GM12891 (cell line): Measurements from ENCODE around the gene ANKRD33B.
"Not testable (repeated sequence)": the region's sequence is repeated elsewhere in the genome, so short reads cannot be mapped to it uniquely, and the experiment has no call there.

ENCODE experiments used
- DNase-seq: peaks from one replicate; pipeline ENCODE4 v3.0.0; 2011; ENCODE audit warnings: low spot score; ENCODE audit not compliant: insufficient read length
- FAIRE-seq: peaks from 2 replicates; lab custom pipeline; 2011; peaks lifted over from hg19 to GRCh38; lab: Jason Lieb, UNC
- PAX5 ChIP-seq: IDR thresholded peaks from 2 replicates; pipeline ENCODE4 v1.6.1; 2011; ENCODE audit warnings: low read length, moderate library complexity, mild to moderate bottlenecking; ENCODE audit not compliant: insufficient read depth, severe bottlenecking
- POLR2A ChIP-seq: IDR thresholded peaks from 2 replicates; pipeline ENCODE4 v1.6.1; 2011; ENCODE audit warnings: low read depth, low read length, control low read depth
- POLR2AphosphoS5 ChIP-seq: IDR thresholded peaks from 2 replicates; pipeline ENCODE4 v1.6.1; 2011; ENCODE audit warnings: low read depth, low read length, control low read depth
- POU2F2 ChIP-seq: IDR thresholded peaks from 2 replicates; pipeline ENCODE4 v1.6.1; 2011; ENCODE audit warnings: low read depth, mild to moderate bottlenecking, control low read depth, low read length, moderate library complexity
- SPI1 ChIP-seq: IDR thresholded peaks from 2 replicates; pipeline ENCODE4 v1.6.1; 2011; ENCODE audit warnings: low read depth, low read length, control low read depth
- TAF1 ChIP-seq: IDR thresholded peaks from 2 replicates; pipeline ENCODE4 v1.6.1; 2011; ENCODE audit warnings: low read depth, low read length, control low read depth

Gene ANKRD33B

DNA sequence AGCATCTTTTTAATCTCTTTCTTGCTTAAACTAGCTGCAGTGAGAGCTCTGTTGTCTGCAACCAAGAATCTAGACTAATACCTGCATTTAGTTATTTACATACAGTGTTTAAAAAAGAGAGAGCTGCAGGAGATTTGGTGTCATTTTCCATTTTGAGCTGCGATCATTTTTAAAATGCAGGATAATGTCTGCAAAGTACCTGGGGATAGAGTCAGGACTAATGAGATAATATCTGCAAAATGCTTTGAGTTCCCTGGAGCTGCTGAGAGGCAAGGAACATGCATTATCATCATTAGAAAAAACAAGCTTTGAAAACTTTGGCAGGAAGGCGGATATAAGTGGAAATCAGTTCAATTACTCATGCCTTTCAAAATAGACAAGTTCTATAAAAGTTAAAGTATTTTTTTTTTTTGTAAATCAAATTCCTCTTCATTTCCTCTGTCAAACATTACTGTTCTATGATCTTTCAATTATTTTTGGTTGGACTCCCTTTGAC is 21.8 kb upstream of the ANKRD33B start:
- FAIRE-seq: no peak
- TF ChIP-seq POLR2AphosphoS5 (no peak), POU2F2 (no peak), PAX5 (no peak), POLR2A (no peak), SPI1 (no peak), TAF1 (no peak)
- DNase-seq: no peak

- DNase-seq (no peak), FAIRE-seq (no peak)
- TF ChIP-seq TAF1 (no peak), POLR2AphosphoS5 (no peak), SPI1 (no peak), PAX5 (no peak), POU2F2 (no peak), POLR2A (no peak)
These were observed 20.3 kb upstream of the ANKRD33B start for GRCh38 chr5:10543585-10544040.

DNA sequence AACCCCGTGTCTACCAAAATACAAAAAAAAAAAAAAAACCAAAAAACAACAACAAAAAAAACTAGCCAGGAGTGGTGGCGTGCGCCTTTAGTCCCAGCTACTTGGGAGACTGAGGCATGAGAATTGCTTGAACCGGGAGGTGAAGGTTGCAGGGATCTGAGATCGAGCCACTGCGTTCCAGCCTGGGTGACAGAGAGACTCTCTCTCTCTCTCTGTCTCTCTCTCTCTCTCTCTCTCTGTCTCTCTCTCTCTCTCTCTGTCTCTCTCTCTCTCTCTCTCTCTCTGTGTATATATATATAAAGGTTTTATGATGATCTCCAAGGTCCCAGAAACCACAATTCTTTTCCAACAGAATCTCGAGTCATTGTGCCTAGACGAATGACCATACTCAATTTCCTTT is 18.8 kb upstream of the ANKRD33B start:
- TF ChIP-seq POU2F2: no peak
- TF ChIP-seq PAX5: no peak
- FAIRE-seq: no peak
- no peak for DNase-seq

DNA sequence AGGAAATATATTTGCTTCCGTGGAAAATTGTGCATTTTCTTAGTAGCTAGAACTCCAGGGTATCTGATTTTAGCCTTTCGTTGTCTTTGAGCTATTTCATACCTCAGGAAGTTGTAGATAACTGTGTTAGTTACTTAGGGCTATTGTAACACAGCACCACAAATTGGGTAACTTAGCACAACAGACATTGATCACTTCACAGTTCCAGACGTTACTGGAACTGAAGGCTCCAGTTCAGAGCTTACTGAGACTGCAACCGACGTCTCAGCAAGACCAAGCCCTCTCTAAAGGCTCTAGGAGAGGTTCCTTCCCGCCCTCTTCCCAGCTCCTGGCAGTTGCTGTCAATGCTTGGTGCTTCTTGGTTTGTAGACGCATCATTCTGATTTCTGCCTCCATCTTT is 17.7 kb upstream of the ANKRD33B start:
- DNase-seq (no peak), FAIRE-seq (no peak)
- no peak for TF ChIP-seq POLR2A
- TF ChIP-seq POU2F2: no peak
- no peak for TF ChIP-seq PAX5
- TF ChIP-seq TAF1: no peak

- FAIRE-seq: peak; percentile 82
These were observed 15.3 kb upstream of the ANKRD33B start for GRCh38 chr5:10548418-10549122.

GRCh38 chr5:10549123-10549514 is 14.8 kb upstream of the ANKRD33B start:
- DNase-seq: not testable (repeated sequence)
- peak; percentile 41 for FAIRE-seq

More at GRCh38 chr5:10548418-10549122, 15.3 kb upstream of the ANKRD33B start:
- TF ChIP-seq POU2F2 (peak; percentile 7; the same call in 1 of the 2 replicates), PAX5 (no peak)
- no peak for DNase-seq

- FAIRE-seq (no peak), DNase-seq (no peak)
- TF ChIP-seq SPI1 (no peak), POLR2AphosphoS5 (no peak), PAX5 (no peak), POLR2A (no peak), POU2F2 (no peak), TAF1 (no peak)
These were observed 13.5 kb upstream of the ANKRD33B start for GRCh38 chr5:10550222-10550995.

- TF ChIP-seq POLR2AphosphoS5 (no peak), POLR2A (no peak), PAX5 (no peak), POU2F2 (no peak), SPI1 (no peak), TAF1 (no peak)
- FAIRE-seq (no peak), DNase-seq (no peak)
These were observed 12.1 kb upstream of the ANKRD33B start for GRCh38 chr5:10551782-10552138.

GRCh38 chr5:10552183-10553143 is 11.4 kb upstream of the ANKRD33B start:
- FAIRE-seq (no peak), DNase-seq (no peak)
- TF ChIP-seq PAX5 (no peak), POU2F2 (no peak), POLR2AphosphoS5 (no peak), POLR2A (no peak), TAF1 (no peak), SPI1 (no peak)
